ENCODE results near the gene PTPRD.
A peak's percentile ranks its signal among the peaks of the same experiment; 100 is the strongest.

Gene PTPRD

DNA sequence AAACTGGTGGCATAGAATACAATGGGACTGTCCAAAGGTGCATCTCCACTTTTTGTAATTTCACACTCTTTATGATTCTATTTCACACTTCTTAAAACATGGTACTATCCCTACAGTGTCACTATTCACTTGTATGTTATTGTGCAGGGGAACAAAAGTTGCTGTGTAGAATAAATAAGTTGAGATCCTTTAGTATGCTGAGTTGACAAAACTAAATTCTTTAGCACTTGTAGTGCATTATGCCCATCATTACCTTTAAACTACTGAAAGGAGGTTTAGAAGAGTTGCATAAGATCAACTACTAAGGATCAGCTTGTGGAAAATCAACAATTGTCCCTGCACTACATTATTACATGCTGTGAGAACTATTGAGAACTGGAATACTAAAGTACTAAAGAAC lies 1380.9 kb downstream of the PTPRD start:
- DNase-seq: no peak

GRCh38 chr9:9229269-9229668 lies 1383.5 kb downstream of the PTPRD start:
- DNase-seq: no peak

GRCh38 chr9:9223175-9223574 lies 1389.6 kb downstream of the PTPRD start:
- no peak for DNase-seq

DNA sequence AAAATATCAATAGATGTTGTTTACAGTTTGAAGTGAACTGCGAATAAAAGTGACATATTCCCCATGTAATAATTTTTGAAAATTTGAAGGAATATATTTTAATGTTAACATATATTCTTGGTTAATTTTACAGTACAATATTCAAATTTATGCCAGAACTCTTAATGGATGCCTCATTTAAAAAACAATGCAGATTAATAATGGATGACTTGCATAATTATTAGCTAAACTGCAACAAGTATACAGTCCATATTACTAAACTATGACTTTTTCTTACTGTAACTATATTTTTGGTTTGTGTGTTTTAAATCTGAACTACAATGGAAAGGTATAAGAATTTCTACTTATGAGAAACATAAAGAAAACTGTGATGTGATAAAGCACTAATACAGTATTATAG lies 1390.1 kb downstream of the PTPRD start:
- DNase-seq: no peak

DNA sequence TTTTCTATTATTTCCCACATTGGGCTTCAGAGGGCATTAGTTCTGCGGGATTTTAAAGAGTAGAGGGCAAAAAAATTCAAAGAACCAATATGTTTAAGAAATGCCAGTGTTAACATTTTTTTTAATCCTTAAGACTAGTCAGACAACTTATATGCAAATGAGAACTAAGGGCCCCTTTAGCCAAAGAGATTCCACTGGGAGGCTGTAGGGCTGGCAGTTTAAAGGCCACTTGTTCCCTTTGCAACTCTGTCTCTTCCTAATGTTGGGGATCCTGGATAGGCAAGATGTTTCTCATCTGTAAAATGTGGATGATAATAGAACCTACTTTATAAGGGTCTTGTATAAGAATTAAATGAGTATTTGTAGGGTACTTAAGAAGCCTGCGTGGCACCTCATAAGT lies 1395.9 kb downstream of the PTPRD start:
- DNase-seq: no peak

- peak; percentile 58 for DNase-seq
Measured at GRCh38 chr9:9215050-9215449, 1397.8 kb downstream of the PTPRD start.

GRCh38 chr9:9214066-9214465 lies 1398.7 kb downstream of the PTPRD start:
- DNase-seq: peak; percentile 66

GRCh38 chr9:9212963-9213362 lies 1399.8 kb downstream of the PTPRD start:
- no peak for DNase-seq

DNA sequence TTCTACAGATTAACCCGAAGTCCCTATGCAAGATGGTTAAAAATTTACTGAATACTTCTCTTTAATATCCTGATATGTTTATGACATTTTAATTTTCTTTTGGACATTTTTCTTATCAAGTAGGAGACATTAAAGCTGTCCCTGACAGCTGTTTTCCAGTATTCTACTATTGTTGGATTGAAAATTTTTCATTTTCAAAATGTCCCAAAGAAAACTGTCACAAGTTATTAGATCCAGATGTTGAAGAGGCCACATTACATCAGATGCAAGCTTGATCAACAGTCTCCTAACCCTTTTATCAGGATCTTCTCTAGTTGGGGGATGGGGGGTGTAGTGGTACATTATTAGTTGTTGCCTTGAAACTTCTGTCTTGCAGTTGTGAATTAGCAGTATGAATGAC lies 1410.5 kb downstream of the PTPRD start:
- no peak for DNase-seq

DNA sequence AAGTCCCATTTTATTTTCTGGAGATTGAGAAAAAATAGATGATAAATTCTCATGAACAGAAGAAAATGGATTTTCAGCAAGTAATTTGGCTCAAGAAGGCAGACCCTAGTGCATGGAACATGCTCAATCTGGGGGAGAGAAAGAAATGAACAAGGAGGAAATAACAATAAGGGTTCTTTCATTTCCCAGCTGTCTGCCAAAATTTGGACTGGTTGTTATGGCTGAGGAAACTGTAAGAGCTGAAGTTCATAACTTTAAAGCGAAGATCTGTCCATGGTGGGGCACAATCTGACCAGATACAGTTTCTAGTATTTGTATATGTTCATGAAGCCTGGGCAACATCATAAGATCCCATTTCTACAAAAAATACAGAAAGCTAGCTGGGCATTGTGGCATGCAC lies 1426.7 kb downstream of the PTPRD start:
- no peak for DNase-seq

DNA sequence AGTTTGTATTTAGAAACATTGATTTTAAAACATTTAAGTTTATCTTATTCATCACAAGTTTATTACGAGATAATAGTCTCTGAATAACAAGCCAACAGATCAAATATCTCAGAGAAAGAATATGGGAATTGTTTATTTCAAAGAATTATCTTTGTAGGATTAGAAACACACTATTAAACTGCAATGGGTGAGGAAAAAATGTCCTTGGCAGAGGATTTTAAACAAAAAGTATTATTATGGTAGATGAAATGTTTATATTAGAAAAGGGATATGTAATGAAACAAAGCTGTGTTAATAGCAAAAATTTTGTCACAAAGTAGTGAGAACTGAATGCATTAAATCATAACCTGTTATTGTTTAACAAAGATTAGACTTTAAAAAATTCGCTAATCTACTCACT lies 1430.4 kb downstream of the PTPRD start:
- no peak for DNase-seq

DNA sequence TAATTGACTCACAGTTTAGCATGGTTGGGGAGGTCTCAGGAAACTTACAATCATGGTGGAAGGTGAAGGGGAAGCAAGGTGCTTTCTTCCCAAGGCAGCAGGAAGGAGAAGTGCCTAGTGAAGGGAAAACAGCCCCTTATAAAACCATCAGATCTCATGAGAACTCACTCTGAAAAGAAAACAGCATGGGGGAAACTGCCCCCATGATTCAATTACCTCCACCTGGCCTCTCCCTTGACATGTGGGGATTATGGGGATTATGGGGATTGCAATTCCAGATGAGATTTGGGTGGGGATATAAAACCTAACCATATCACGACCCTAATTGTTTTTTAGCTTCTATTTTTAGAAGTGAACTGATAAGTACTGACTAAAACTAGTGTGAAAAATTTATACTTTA lies 1435.7 kb downstream of the PTPRD start:
- DNase-seq: no peak

GRCh38 chr9:9174358-9174757 lies 1438.4 kb downstream of the PTPRD start:
- no peak for DNase-seq

DNA sequence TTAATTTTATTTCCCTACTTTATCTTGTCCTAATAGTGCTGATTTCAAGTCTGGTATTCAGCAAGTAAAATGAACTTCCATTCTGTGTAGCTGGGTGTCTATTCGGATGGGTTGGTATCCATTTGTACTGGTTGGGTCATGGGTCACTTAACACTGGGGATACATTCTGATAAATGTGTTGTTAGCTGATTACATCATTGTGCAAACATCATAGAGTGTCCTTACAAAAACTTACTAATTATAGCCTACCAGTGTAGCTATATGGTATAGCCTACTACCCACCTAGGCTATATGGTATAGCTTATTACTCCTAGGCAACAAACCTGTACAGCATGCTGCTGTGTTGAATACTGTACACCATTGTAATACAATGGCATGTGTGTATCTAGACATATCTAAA lies 1439.5 kb downstream of the PTPRD start:
- peak; percentile 65 for DNase-seq

- no peak for DNase-seq
Measured at GRCh38 chr9:9170439-9171134, 1442.2 kb downstream of the PTPRD start.

DNA sequence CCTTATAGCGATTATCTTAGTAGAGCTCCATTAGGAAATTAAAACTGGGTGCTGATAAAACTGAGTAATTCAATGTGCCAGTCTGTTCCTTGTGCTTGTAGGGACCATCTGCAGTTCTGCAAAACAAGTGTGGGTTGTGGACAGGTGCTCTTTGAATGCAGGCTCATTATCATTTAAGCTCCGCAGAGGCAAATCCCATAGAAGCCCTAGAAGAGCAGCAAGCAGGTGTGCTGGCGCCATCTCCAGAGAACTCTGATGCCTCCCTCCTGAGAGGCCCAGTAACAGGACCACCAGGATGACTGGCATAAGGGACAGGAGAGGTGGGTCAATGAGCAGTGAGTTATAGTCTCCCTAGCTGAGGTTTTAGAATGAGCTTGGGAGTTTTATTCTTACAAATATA lies 1470.8 kb downstream of the PTPRD start:
- peak; percentile 53 for DNase-seq

DNA sequence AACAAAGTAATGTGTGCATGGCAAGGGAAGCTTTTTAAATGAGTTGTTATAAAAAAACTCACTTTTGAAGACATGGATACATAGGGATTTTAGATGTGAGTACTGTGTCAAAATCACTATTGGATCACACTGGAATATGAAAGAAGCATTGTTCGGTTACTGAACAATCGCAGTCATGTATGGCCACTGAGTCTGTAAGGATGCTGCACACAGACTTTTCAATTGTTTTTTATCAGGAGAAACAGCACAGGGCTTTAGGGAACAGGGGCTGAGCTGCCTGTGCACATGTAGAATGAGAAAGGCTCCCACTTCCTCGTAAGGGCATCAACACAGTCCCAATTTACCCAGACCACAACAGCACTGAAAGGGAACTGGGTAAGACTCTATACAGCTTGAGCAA lies 1479.3 kb downstream of the PTPRD start:
- DNase-seq: no peak

DNA sequence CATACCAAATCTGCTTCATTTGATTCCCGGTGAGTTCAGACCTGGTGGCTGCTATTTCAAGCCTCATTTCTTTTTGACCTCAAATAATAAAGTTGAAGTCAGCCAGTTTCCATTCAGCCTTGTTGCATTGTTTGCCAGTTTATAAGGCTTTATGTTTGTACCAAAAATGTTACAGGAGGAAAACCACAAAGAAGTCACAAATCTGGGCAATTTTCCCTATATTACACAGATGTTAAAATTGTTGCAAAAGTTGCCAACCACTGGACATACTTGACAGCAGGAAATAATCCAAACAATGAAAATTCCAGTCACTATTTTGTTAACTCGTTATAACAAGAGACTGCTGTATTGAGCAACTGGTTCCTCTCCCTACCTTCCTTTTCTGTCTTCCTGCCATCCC lies 1488.2 kb downstream of the PTPRD start:
- no peak for DNase-seq

DNA sequence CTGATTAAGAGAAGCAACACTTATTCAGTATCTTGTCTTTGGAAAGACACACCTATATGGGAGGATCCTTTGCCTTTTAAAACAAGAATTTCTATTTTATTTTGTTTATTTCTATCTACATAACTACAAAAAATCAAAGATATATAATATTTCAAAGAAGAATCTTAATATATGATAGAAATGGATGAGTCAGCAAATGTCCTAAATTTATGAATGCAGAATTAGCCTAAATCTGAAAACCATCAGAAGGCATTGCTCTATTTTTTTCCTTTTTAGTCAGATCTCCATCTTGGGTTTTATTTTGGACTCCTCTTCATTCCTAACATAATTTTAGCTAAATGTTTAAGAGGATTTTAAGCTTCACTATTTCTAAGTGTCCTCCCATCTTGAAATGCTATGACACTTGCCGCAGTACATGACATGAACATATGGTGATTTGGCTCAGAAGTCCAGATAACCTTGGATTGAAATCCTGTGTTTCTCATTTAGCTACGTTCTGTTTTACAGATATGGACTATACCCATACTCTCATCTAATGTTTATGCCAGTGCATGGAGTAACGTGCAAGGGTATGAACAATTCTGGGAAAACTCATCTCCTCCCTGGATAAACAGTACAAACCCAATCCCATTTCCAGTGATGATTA lies 1490.4 kb downstream of the PTPRD start:
- no peak for DNase-seq

DNA sequence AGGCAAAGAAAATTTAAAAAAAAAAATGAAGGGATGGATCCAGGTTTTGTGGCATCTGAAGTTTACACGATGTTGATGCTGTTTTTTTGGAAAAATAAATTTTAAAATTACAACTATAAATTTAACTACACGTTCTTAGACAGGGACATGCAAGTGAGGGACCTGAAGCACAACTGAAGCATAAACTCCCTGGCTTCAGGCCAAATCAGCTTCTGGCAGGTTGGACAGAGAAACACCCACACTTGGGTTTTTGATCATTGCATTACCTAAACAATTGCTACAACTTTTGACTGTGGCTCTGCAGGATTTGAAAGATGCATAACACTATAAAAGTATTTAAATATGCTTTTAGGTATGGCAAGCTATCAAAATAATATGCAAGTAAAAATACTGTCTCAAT lies 1494.9 kb downstream of the PTPRD start:
- DNase-seq: peak; percentile 4

DNA sequence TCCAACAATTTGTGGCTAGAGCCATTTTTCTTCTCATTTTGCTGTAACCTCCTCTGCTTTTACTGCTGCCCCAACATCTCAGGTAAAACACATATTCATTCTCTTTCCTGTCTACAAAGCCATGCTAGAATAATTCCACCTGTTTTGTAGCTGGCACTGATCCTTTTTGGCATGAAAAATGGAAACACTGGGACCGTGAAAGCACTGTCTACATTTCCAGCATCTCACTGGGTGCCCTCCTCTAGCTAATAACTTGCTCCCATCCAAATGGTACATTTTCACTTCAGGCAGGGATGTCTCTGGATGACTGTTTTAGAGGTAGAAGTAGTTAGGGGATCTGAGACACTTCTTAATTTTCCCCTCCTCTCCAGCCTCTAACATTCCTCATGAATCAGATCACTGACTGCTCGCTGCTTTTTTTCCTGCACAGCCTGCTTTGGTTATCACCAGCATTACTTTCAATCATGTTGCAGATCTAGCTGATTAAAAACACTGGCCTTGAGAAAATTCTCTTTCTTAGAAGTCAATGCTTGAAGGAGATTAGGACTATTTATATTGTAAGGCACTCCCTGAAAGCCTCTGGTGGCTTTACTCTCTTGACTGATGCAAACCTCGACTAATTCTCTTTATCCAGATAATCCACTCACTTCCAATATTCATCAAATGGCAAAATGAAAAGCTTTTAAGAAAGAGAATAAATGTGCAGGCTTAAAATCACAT lies 1500.6 kb downstream of the PTPRD start:
- DNase-seq: no peak

- DNase-seq: no peak
Measured at GRCh38 chr9:9108641-9109040, 1504.2 kb downstream of the PTPRD start.

GRCh38 chr9:9102295-9102694 lies 1510.5 kb downstream of the PTPRD start:
- no peak for DNase-seq

DNA sequence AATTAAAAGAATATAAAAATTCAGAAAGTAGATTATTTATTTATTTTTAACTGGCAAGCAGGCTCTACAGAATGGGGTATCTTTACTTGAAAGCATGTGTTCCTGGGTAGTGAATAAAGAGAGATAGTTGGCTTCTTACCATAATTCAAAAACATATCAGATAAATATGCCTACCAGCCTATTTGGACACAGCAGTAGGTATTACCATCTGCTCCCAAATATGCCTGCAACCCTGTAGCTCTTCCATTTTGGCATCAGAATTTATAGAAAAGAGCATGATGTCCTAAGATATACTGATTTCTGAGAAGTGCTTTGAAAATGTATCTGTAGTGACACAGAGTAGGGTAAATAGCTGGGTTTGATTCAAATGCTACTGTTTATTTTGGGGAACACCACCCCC lies 1512.7 kb downstream of the PTPRD start:
- DNase-seq: no peak
